SK-N-SH (cell line): ENCODE results near the gene DNAJB4. TPM values are rescaled to one million over a fixed set of nuclear protein-coding genes. Genes with fewer than 3 reads are reported as not detected.

ENCODE experiments used
- CTCF ChIA-PET: fragments of 300-600, 350-600 bp; formaldehyde crosslinking; extraction: SDS; loops from one replicate; lab custom pipeline; 2021; lab: Yijun Ruan, JAX
- POLR2A ChIA-PET: fragments of 350-600 bp; sonication (Branson Sonifier 250); formaldehyde crosslinking; extraction: SDS; loops from one replicate; lab custom pipeline; 2020; ENCODE audit warnings: antibody characterized with exemption, inconsistent platforms; lab: Yijun Ruan, JAX
- DNase-seq: peaks from one replicate; pipeline ENCODE4 v3.0.0; 2012
- H2AFZ ChIP-seq: fragments of 200-600 bp; sonication (generic); 2 replicates; pipeline ENCODE4 v1.8.1; 2016; ENCODE audit warnings: antibody characterized with exemption, mild to moderate bottlenecking, low read depth
- H3F3A ChIP-seq: fragments of 200-600 bp; sonication (generic); replicated peaks from 2 replicates; pipeline ENCODE3; 2016; ENCODE audit warnings: antibody characterized with exemption, mild to moderate bottlenecking; ENCODE audit not compliant: insufficient read depth
- H3K27ac ChIP-seq, 2 experiments: fragments of 200-500 bp in 1 of 2; fragments of 200-600 bp in 1 of 2; sonication (Bioruptor generic) in 1 of 2; sonication (generic), shearing (Covaris generic) in 1 of 2; 2 replicates each; pipeline versions ENCODE4 v1.5.1 to v1.6.1; 2014 to 2016; ENCODE audit warnings: low read depth in 2 of 2, inconsistent platforms in 1 of 2, low read length in 1 of 2, mild to moderate bottlenecking in 1 of 2, mixed read lengths in 1 of 2
- H3K27me3 ChIP-seq: fragments of 200-600 bp; sonication (generic), shearing (Covaris generic); 2 replicates; pipeline ENCODE4 v1.6.1; 2016; ENCODE audit warnings: mixed run types; ENCODE audit not compliant: insufficient read depth
- H3K36me3 ChIP-seq, 2 experiments: fragments of 200-500 bp in 1 of 2; fragments of 200-600 bp in 1 of 2; sonication (Bioruptor generic) in 1 of 2; sonication (generic) in 1 of 2; replicated peaks in 1 of 2; 2 replicates each; pipeline versions ENCODE3 to v1.5.1; 2014 to 2016; ENCODE audit warnings: low read length in 1 of 2, mild to moderate bottlenecking in 1 of 2; ENCODE audit not compliant: insufficient read depth in 2 of 2, control insufficient read depth in 1 of 2
- H3K4me1 ChIP-seq, 2 experiments: fragments of 200-500 bp in 1 of 2; fragments of 200-600 bp in 1 of 2; sonication (Bioruptor generic) in 1 of 2; sonication (generic), shearing (Covaris generic) in 1 of 2; 2 replicates each; pipeline versions ENCODE4 v1.5.1 to v1.6.1; 2014 to 2016; ENCODE audit warnings: low read depth in 1 of 2, low read length in 1 of 2, mixed run types in 1 of 2; ENCODE audit not compliant: insufficient read depth in 2 of 2, control insufficient read depth in 1 of 2
- H3K4me2 ChIP-seq: fragments of 200-600 bp; sonication (generic), shearing (Covaris generic); 2 replicates; pipeline ENCODE4 v1.6.1; 2017; ENCODE audit warnings: mixed run types
- H3K4me3 ChIP-seq, 2 experiments: fragments of 200-500 bp in 1 of 2; fragments of 200-600 bp in 1 of 2; sonication (Bioruptor generic) in 1 of 2; sonication (generic), shearing (Covaris generic) in 1 of 2; 2 replicates each; pipeline versions ENCODE4 v1.5.1 to v1.8.1; 2014 to 2016; ENCODE audit warnings: low read depth in 2 of 2, inconsistent platforms in 1 of 2, low read length in 1 of 2, mild to moderate bottlenecking in 1 of 2, mixed read lengths in 1 of 2, moderate library complexity in 1 of 2
- H3K79me2 ChIP-seq: fragments of 200-600 bp; sonication (generic); 2 replicates; pipeline ENCODE4 v1.8.1; 2017; ENCODE audit warnings: mild to moderate bottlenecking; ENCODE audit not compliant: insufficient read depth
- H3K9ac ChIP-seq: fragments of 200-600 bp; sonication (generic); 2 replicates; pipeline ENCODE4 v1.6.1; 2017; ENCODE audit warnings: mixed run types
- H3K9me2 ChIP-seq: fragments of 200-600 bp; sonication (generic); 2 replicates; pipeline ENCODE4 v1.6.1; 2017; ENCODE audit warnings: mixed run types
- H3K9me3 ChIP-seq: fragments of 200-600 bp; sonication (generic); 2 replicates; pipeline ENCODE4 v1.6.1; 2017; ENCODE audit warnings: mixed run types, mild to moderate bottlenecking, moderate library complexity
- H4K20me1 ChIP-seq: fragments of 200-600 bp; sonication (generic); 2 replicates; pipeline ENCODE4 v1.6.1; 2017; ENCODE audit warnings: mild to moderate bottlenecking, mixed run types; ENCODE audit not compliant: insufficient read depth
- CHD2 ChIP-seq: fragments of 150-350 bp; IDR thresholded peaks from 2 replicates; pipeline ENCODE4 v1.6.1; 2018; ENCODE audit warnings: low read length; ENCODE audit not compliant: partially characterized antibody
- CTCF ChIP-seq: fragments of 200-600 bp; sonication (generic); IDR thresholded peaks from 2 replicates; pipeline ENCODE4 v1.6.1; 2017; ENCODE audit warnings: antibody characterized with exemption, mild to moderate bottlenecking, moderate library complexity
- FOSL2 ChIP-seq: IDR thresholded peaks from 2 replicates; pipeline ENCODE4 v1.4.0; 2012; ENCODE audit warnings: low read depth, mild to moderate bottlenecking, moderate library complexity, borderline replicate concordance
- GABPA ChIP-seq: IDR thresholded peaks from 2 replicates; pipeline ENCODE4 v1.4.0; 2012; ENCODE audit warnings: low read depth, mild to moderate bottlenecking
- GATA2 ChIP-seq: sonication (generic); formaldehyde crosslinking; IDR thresholded peaks from 2 replicates; pipeline ENCODE4 v1.5.0; 2020; ENCODE audit warnings: mild to moderate bottlenecking, missing genetic modification reagents
- IRF3 ChIP-seq: fragments of 150-350 bp; IDR thresholded peaks from 2 replicates; pipeline ENCODE4 v1.6.1; 2016; ENCODE audit warnings: mild to moderate bottlenecking, low read depth, low read length
- MAX ChIP-seq: IDR thresholded peaks from 2 replicates; pipeline ENCODE4 v1.4.0; 2012; ENCODE audit warnings: low read depth
- NFIC ChIP-seq: IDR thresholded peaks from 2 replicates; pipeline ENCODE4 v1.4.0; 2012; ENCODE audit warnings: borderline replicate concordance
- NRF1 ChIP-seq: IDR thresholded peaks from 2 replicates; pipeline ENCODE4 v1.6.1; 2012; ENCODE audit warnings: low read depth, mild to moderate bottlenecking, low read length
- RFX5 ChIP-seq: IDR thresholded peaks from 2 replicates; pipeline ENCODE4 v1.6.1; 2012; ENCODE audit warnings: mild to moderate bottlenecking, improper control_type of control experiment, low read length
- SIN3A ChIP-seq: IDR thresholded peaks from 2 replicates; pipeline ENCODE4 v1.6.1; 2012; ENCODE audit warnings: low read depth, mild to moderate bottlenecking, low read length, moderate library complexity, borderline replicate concordance
- SMC3 ChIP-seq: IDR thresholded peaks from 2 replicates; pipeline ENCODE4 v1.6.1; 2012; ENCODE audit warnings: low read depth, low read length, improper control_type of control experiment
- TAF1 ChIP-seq: IDR thresholded peaks from 2 replicates; pipeline ENCODE4 v1.6.1; 2012; ENCODE audit warnings: low read depth, mild to moderate bottlenecking, low read length, moderate library complexity, borderline replicate concordance
- TCF12 ChIP-seq: IDR thresholded peaks from 2 replicates; pipeline ENCODE4 v1.4.0; 2012
- USF1 ChIP-seq: IDR thresholded peaks from 2 replicates; pipeline ENCODE4 v1.4.0; 2012; ENCODE audit warnings: low read depth, borderline replicate concordance
- USF2 ChIP-seq: fragments of 150-350 bp; IDR thresholded peaks from 2 replicates; pipeline ENCODE4 v1.6.1; 2017; ENCODE audit warnings: antibody characterized with exemption, low read length, low read depth, borderline replicate concordance
- WGBS: methylation state at CpG from one replicate; pipeline ENCODE4 v1.1.6; 2017; ENCODE audit warnings: low lambda C conversion rate; 5-methylcytosine and 5-hydroxymethylcytosine counted together
- polyA plus RNA-seq, 3 experiments: library from polyadenylated mRNA; depleted of rRNA; stranded (reverse); fragments of >200 nt; gene quantifications; 2 replicates each; pipeline ENCODE4 v1.2.3, GENCODE V29; 2012

The DNAJB4 gene
- polyA plus RNA-seq, 1 of the 3 experiments (the other 2 are of a cell fraction) = 13.5 TPM

- TF ChIP-seq MAX = peak; percentile 20; the same call in 1 of the 2 replicates
- TF ChIP-seq USF2 = no peak
- H3K36me3 ChIP-seq = no peaks in the 10 kb centered on the region
- H3K9me2 ChIP-seq = no peaks in the 10 kb centered on the region
- H3K4me1 ChIP-seq = no peaks in the 10 kb centered on the region; a peak in 1 of 4 replicates
- H4K20me1 ChIP-seq = no peaks in the 10 kb centered on the region
- no peak within 1 kb of the TSS for H3K27ac ChIP-seq
- H3K9me3 ChIP-seq = no peaks in the 10 kb centered on the region
- peak within 1 kb of the TSS in 1 of 2 experiments; percentile 36; a peak in 2 of 4 replicates for H3K4me3 ChIP-seq
- no peaks in the 10 kb centered on the region for H3F3A ChIP-seq
- no peak within 1 kb of the TSS for H3K9ac ChIP-seq
- H3K79me2 ChIP-seq = no peaks in the 10 kb centered on the region
- 34% methylated on average over 23 of the region's 85 CpGs for WGBS
- peak; percentile 69 for DNase-seq
- H2AFZ ChIP-seq = 0 out of 2 replicates have a peak within 1 kb of the TSS, but pooled peaks have one; percentile 59
- peak within 1 kb of the TSS; percentile 41 for H3K4me2 ChIP-seq
- no peaks in the 10 kb centered on the region for H3K27me3 ChIP-seq
- ChIA-PET CTCF (interaction anchor here (0.7 kb wide), 1 partner anchor 11 kb away, joined by 3 read pairs; no protein-coding TSS in a partner anchor), POLR2A (no interaction called here)
Measured at GRCh38 chr1:78045926-78046778, 41.4 kb downstream of the DNAJB4 start, which contains the start of gene GIPC2. TSS of gene GIPC2 (plus strand) at chr1:78045966. CDS start at chr1:78046095, 129 bp downstream.

GRCh38 chr1:78047106-78047505 lies 42.4 kb downstream of the DNAJB4 start:
- no peaks in the 10 kb centered on the region for H3K36me3 ChIP-seq
- CTCF ChIA-PET = interaction anchor here (0.7 to 1.1 kb wide), 2 partner anchors 12 to 67 kb away, joined by 3 read pairs; no protein-coding TSS in a partner anchor
- H3K4me3 ChIP-seq = no peak overlapping the region
- H3K4me2 ChIP-seq = no peak overlapping the region
- no peaks in the 10 kb centered on the region for H3F3A ChIP-seq
- H3K79me2 ChIP-seq = no peaks in the 10 kb centered on the region
- no peaks in the 10 kb centered on the region for H3K27me3 ChIP-seq
- no peaks in the 10 kb centered on the region; a peak in 1 of 4 replicates for H3K4me1 ChIP-seq
- DNase-seq = no peak
- no peaks in the 10 kb centered on the region for H4K20me1 ChIP-seq
- no peaks in the 10 kb centered on the region for H3K9me3 ChIP-seq
- POLR2A ChIA-PET = no interaction called here
- WGBS = 94% methylated on average over 5 of the region's 5 CpGs
- no peak overlapping the region for H2AFZ ChIP-seq
- H3K27ac ChIP-seq = no peak overlapping the region
- H3K9ac ChIP-seq = no peak overlapping the region
- no peaks in the 10 kb centered on the region for H3K9me2 ChIP-seq
- TF ChIP-seq NRF1 (no peak), GATA2 (CRISPR knock-in tag) (no peak), SMC3 (no peak), TCF12 (no peak), SIN3A (no peak), FOSL2 (no peak), MAX (no peak), USF1 (no peak), TAF1 (no peak), IRF3 (no peak), CTCF (no peak), NFIC (no peak), RFX5 (no peak), GABPA (no peak), CHD2 (no peak)
